KMS-11 (cell line): ENCODE results near the gene GPRC5A.

Experiments
- H2AFZ ChIP-seq: fragments of 200-600 bp; sonication (generic); 2 replicates; pipeline ENCODE4 v1.6.1; 2016; ENCODE audit warnings: antibody characterized with exemption, mixed run types, low read depth
- H3K27ac ChIP-seq: fragments of 200-600 bp; sonication (generic); 2 replicates; pipeline ENCODE4 v1.6.1; 2016; ENCODE audit warnings: mild to moderate bottlenecking, mixed run types
- H3K27me3 ChIP-seq: fragments of 200-600 bp; sonication (generic); 2 replicates; pipeline ENCODE4 v1.6.1; 2017; ENCODE audit warnings: mild to moderate bottlenecking, low read depth, mixed run types, moderate library complexity; ENCODE audit not compliant: insufficient read depth
- H3K36me3 ChIP-seq: fragments of 200-600 bp; sonication (generic); 2 replicates; pipeline ENCODE4 v1.6.1; 2017; ENCODE audit warnings: mild to moderate bottlenecking, mixed run types; ENCODE audit not compliant: insufficient read depth
- H3K4me1 ChIP-seq: fragments of 200-600 bp; sonication (generic); 2 replicates; pipeline ENCODE4 v1.6.1; 2016; ENCODE audit warnings: mild to moderate bottlenecking, low read depth, mixed run types; ENCODE audit not compliant: poor library complexity, severe bottlenecking
- H3K4me2 ChIP-seq: fragments of 200-600 bp; sonication (generic); 2 replicates; pipeline ENCODE4 v1.7.0; 2016; ENCODE audit warnings: mild to moderate bottlenecking, mixed run types
- H3K4me3 ChIP-seq: fragments of 200-600 bp; sonication (generic); IDR thresholded peaks from 2 replicates; pipeline ENCODE4 v1.6.1; 2017; ENCODE audit warnings: low read depth, low read length, mixed read lengths; ENCODE audit not compliant: insufficient read depth
- H3K79me2 ChIP-seq: fragments of 200-600 bp; sonication (generic); 2 replicates; pipeline ENCODE4 v1.6.1; 2016; ENCODE audit warnings: low read depth, mixed run types; ENCODE audit not compliant: insufficient read depth
- H3K9ac ChIP-seq: fragments of 200-600 bp; sonication (generic); 2 replicates; pipeline ENCODE4 v1.6.1; 2016; ENCODE audit warnings: mild to moderate bottlenecking, mixed run types
- H4K20me1 ChIP-seq: fragments of 200-600 bp; sonication (generic); 2 replicates; pipeline ENCODE4 v1.6.1; 2016; ENCODE audit warnings: mild to moderate bottlenecking, mixed run types; ENCODE audit not compliant: insufficient read depth
- TF ChIP-seq, protein P1 (sequence below): fragments of 200-600 bp; sonication (generic); conservative IDR thresholded peaks from 2 replicates; pipeline ENCODE4 v1.6.1; 2017; ENCODE audit warnings: low read depth, mild to moderate bottlenecking, antibody characterized with exemption, low read length, moderate library complexity, mixed read lengths

Gene GPRC5A

DNA sequence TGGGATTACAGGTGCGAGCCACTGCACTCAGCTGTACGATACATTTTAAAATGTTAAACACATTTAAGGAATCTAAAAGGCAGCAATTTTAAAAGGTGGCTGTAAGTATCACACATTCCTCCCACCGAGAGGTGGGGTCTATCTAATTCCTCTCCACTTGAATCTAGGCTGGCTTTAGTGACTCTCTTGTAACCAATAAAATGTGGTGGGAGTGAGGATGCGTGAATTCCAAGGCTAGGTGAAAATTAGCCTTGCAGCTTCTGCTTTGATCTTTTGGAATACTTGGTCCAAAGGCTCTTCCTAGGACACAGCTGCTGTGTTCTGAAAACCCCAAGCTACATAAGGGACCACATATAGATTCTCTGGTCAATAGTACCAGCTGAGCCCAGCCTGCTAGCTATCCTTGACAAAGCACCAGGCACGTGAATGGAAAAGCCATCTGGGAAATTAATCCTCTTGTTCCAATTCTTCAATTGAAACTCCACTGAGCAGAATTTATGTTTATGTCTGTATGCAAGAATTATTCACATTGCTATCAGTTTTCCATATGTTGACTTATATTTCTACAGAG lies 69.4 kb downstream of the GPRC5A start:
- Histone ChIP-seq H3K27me3 (no peaks in the 10 kb centered on the region), H3K4me2 (no peak overlapping the region), H2AFZ (no peak overlapping the region), H3K27ac (no peak overlapping the region), H4K20me1 (no peaks in the 10 kb centered on the region), H3K4me1 (no peaks in the 10 kb centered on the region), H3K9ac (no peak overlapping the region), H3K36me3 (no peaks in the 10 kb centered on the region), H3K79me2 (no peaks in the 10 kb centered on the region), H3K4me3 (no peak overlapping the region)
- TF ChIP-seq, protein P1, sequence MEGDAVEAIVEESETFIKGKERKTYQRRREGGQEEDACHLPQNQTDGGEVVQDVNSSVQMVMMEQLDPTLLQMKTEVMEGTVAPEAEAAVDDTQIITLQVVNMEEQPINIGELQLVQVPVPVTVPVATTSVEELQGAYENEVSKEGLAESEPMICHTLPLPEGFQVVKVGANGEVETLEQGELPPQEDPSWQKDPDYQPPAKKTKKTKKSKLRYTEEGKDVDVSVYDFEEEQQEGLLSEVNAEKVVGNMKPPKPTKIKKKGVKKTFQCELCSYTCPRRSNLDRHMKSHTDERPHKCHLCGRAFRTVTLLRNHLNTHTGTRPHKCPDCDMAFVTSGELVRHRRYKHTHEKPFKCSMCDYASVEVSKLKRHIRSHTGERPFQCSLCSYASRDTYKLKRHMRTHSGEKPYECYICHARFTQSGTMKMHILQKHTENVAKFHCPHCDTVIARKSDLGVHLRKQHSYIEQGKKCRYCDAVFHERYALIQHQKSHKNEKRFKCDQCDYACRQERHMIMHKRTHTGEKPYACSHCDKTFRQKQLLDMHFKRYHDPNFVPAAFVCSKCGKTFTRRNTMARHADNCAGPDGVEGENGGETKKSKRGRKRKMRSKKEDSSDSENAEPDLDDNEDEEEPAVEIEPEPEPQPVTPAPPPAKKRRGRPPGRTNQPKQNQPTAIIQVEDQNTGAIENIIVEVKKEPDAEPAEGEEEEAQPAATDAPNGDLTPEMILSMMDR, result no peak

DNA sequence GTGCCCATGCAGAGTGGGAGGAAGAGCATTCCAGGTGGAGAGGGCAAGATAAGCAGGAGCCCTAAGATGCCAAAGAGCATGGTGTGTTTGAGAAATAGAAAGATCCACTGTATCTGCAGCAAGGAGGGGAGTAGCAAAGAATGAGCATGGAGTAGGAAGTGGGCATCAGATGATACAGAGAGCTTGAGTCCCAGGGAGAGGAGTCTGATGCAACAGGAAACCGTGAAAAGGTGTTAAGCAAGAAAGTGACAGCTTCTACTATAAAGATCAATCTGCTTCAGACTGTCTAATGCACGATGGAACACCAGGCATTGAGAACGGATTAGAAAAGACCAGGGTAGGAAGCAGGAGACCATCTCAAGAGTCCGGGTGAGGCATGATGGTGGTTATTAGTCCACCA lies 72.9 kb downstream of the GPRC5A start:
- H3K9ac ChIP-seq, result no peak overlapping the region
- no peaks in the 10 kb centered on the region for H3K27me3 ChIP-seq
- H4K20me1 ChIP-seq, result no peaks in the 10 kb centered on the region
- no peak overlapping the region for H3K4me2 ChIP-seq
- H3K36me3 ChIP-seq, result no peaks in the 10 kb centered on the region
- TF ChIP-seq, protein P1, result no peak
- no peak overlapping the region for H2AFZ ChIP-seq
- H3K27ac ChIP-seq, result no peak overlapping the region
- no peaks in the 10 kb centered on the region for H3K79me2 ChIP-seq
- no peaks in the 10 kb centered on the region for H3K4me1 ChIP-seq
- H3K4me3 ChIP-seq, result no peak overlapping the region

DNA sequence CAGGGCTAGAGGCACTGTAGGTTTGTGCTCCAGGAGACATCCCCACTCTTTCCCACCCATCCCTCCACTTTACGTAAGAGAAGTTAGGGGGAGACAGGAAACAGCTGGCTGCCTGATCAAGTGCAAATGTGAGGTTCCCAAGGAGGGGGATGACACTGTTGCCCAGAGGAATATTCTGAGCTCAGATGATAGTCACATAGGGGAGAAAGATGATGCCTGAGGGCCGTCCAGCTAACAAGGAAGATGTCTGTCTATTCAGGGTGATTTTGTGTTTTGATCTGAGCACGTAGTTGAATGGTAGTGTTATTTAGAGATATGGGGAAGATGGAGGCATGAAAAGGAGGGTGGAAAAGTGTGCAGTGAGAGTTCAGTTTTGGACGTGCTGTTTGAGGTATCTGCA lies 74.5 kb downstream of the GPRC5A start:
- Histone ChIP-seq H3K9ac (no peak overlapping the region), H4K20me1 (no peaks in the 10 kb centered on the region), H2AFZ (no peak overlapping the region), H3K4me3 (no peak overlapping the region), H3K36me3 (no peaks in the 10 kb centered on the region), H3K27me3 (no peaks in the 10 kb centered on the region), H3K4me1 (no peaks in the 10 kb centered on the region), H3K27ac (no peak overlapping the region), H3K79me2 (no peaks in the 10 kb centered on the region), H3K4me2 (no peak overlapping the region)
- TF ChIP-seq, protein P1, result no peak
